Measurements from ENCODE around the gene MCAT. TPM values are rescaled to one million over a fixed set of nuclear protein-coding genes. Genes with fewer than 3 reads are reported as not detected.
"Not testable (repeated sequence)": the region's sequence is repeated elsewhere in the genome, so short reads cannot be mapped to it uniquely, and the experiment has no call there.

The MCAT gene
- total RNA-seq, 1 donor from 2014 or later, result 10.5 TPM

- no peaks in the 10 kb centered on the region for H3K36me3 Mint-ChIP-seq
- H4K20me1 ChIP-seq (ENCODE audit: low read depth), result no peaks in the 10 kb centered on the region
Observed at GRCh38 chr22:43150731-43151206, 7.6 kb upstream of the MCAT start.

GRCh38 chr22:43148581-43148980 is 5.4 kb upstream of the MCAT start:
- Histone ChIP-seq H3K27me3 (peaks cover 39% of the 10 kb centered on the region), H2AFZ (replicated peaks) (no peak overlapping the region), H3K9ac (no peak overlapping the region), H3K27ac (no peak overlapping the region), H3K4me1 (peaks cover 15% of the 10 kb centered on the region), H3K4me3 (no peak overlapping the region), H4K20me1 (ENCODE audit: low read depth) (no peaks in the 10 kb centered on the region), H3K79me2 (ENCODE audit: low read depth) (no peaks in the 10 kb centered on the region), H3K36me3 (no peaks in the 10 kb centered on the region), H3F3A (ENCODE audit: low read depth) (peaks cover 8% of the 10 kb centered on the region), H3K4me2 (no peak overlapping the region), H3K9me3 (ENCODE audit: low read depth) (no peaks in the 10 kb centered on the region)
- TF ChIP-seq EZH2phosphoT487 (IDR thresholded peaks at IDR 0.05) (no peak), CTCF (IDR thresholded peaks at IDR 0.05) (no peak), EZH2 (IDR thresholded peaks at IDR 0.05) (no peak)
- no peak overlapping the region for H3K27ac Mint-ChIP-seq
- H3K4me1 Mint-ChIP-seq, result peaks cover 9% of the 10 kb centered on the region
- H3K9me3 Mint-ChIP-seq, result no peaks in the 10 kb centered on the region
- no peaks in the 10 kb centered on the region for H3K36me3 Mint-ChIP-seq
- no peak overlapping the region for H3K4me3 Mint-ChIP-seq
- DNase-seq (ENCODE audit: low spot score), result no peak
- peaks cover 7% of the 10 kb centered on the region for H3K27me3 Mint-ChIP-seq (ENCODE audit: insufficient read depth, low read depth)

More at GRCh38 chr22:43150731-43151206, 7.6 kb upstream of the MCAT start:
- H3K9ac ChIP-seq, result no peak overlapping the region
- peak overlapping the region; percentile 57 for H3K27ac Mint-ChIP-seq
- no peaks in the 10 kb centered on the region for H3K9me3 Mint-ChIP-seq
- H3F3A ChIP-seq (ENCODE audit: low read depth), result peaks cover 4% of the 10 kb centered on the region
- H3K27ac ChIP-seq, result no peak overlapping the region
- H3K27me3 Mint-ChIP-seq (ENCODE audit: insufficient read depth, low read depth), result peaks cover 4% of the 10 kb centered on the region
- peak overlapping the region; percentile 80 for H3K4me2 ChIP-seq
- H3K4me3 Mint-ChIP-seq, result peak overlapping the region; percentile 86
- no peak for TF ChIP-seq EZH2 (IDR thresholded peaks at IDR 0.05)
- TF ChIP-seq EZH2phosphoT487 (IDR thresholded peaks at IDR 0.05), result no peak
- TF ChIP-seq CTCF (IDR thresholded peaks at IDR 0.05), result no peak
- DNase-seq (ENCODE audit: low spot score), result no peak
- H3K4me1 Mint-ChIP-seq, result peaks cover 6% of the 10 kb centered on the region
- no peaks in the 10 kb centered on the region for H3K36me3 ChIP-seq
- H3K79me2 ChIP-seq (ENCODE audit: low read depth), result no peaks in the 10 kb centered on the region
- peak overlapping the region; percentile 84 for H2AFZ ChIP-seq (replicated peaks)
- H3K9me3 ChIP-seq (ENCODE audit: low read depth), result no peaks in the 10 kb centered on the region
- peaks cover 39% of the 10 kb centered on the region for H3K27me3 ChIP-seq
- peaks cover 13% of the 10 kb centered on the region for H3K4me1 ChIP-seq
- peak overlapping the region; percentile 54 for H3K4me3 ChIP-seq

- DNase-seq (ENCODE audit: low spot score), result no peak
- Histone ChIP-seq H3K27ac (no peak overlapping the region), H3K27me3 (peaks cover 36% of the 10 kb centered on the region), H4K20me1 (ENCODE audit: low read depth) (no peaks in the 10 kb centered on the region), H3K36me3 (no peaks in the 10 kb centered on the region), H3K9ac (no peak overlapping the region), H3K4me1 (peaks cover 17% of the 10 kb centered on the region), H3F3A (ENCODE audit: low read depth) (peaks cover 11% of the 10 kb centered on the region), H2AFZ (replicated peaks) (no peak overlapping the region), H3K9me3 (ENCODE audit: low read depth) (no peaks in the 10 kb centered on the region), H3K79me2 (ENCODE audit: low read depth) (peaks cover 2% of the 10 kb centered on the region), H3K4me2 (no peak overlapping the region), H3K4me3 (no peak overlapping the region)
- peaks cover 9% of the 10 kb centered on the region for H3K4me1 Mint-ChIP-seq
- TF ChIP-seq CTCF (IDR thresholded peaks at IDR 0.05) (no peak), EZH2phosphoT487 (IDR thresholded peaks at IDR 0.05) (no peak), EZH2 (IDR thresholded peaks at IDR 0.05) (no peak)
- H3K4me3 Mint-ChIP-seq, result no peak overlapping the region
- no peaks in the 10 kb centered on the region for H3K9me3 Mint-ChIP-seq
- H3K27ac Mint-ChIP-seq, result no peak overlapping the region
- H3K36me3 Mint-ChIP-seq, result no peaks in the 10 kb centered on the region
- H3K27me3 Mint-ChIP-seq (ENCODE audit: insufficient read depth, low read depth), result peaks cover 9% of the 10 kb centered on the region
Observed at GRCh38 chr22:43147821-43148220, 4.6 kb upstream of the MCAT start.

GRCh38 chr22:43146332-43146731 is 3.1 kb upstream of the MCAT start:
- Mint-ChIP-seq H3K27me3 (ENCODE audit: insufficient read depth, low read depth) (peaks cover 15% of the 10 kb centered on the region), H3K4me1 (peaks cover 15% of the 10 kb centered on the region)
- not testable (repeated sequence) for H3K27ac Mint-ChIP-seq; H3F3A ChIP-seq (ENCODE audit: low read depth); H3K4me2 ChIP-seq; H3K9me3 ChIP-seq (ENCODE audit: low read depth); H3K27ac ChIP-seq; H3K36me3 Mint-ChIP-seq; H4K20me1 ChIP-seq (ENCODE audit: low read depth); H3K9ac ChIP-seq; H3K4me3 Mint-ChIP-seq; H3K4me1 ChIP-seq; DNase-seq (ENCODE audit: low spot score); H2AFZ ChIP-seq (replicated peaks); H3K9me3 Mint-ChIP-seq; H3K4me3 ChIP-seq; H3K36me3 ChIP-seq
- H3K27me3 ChIP-seq, result peaks cover 21% of the 10 kb centered on the region
- H3K79me2 ChIP-seq (ENCODE audit: low read depth), result peaks cover 17% of the 10 kb centered on the region

- not testable (repeated sequence) for H3K27ac Mint-ChIP-seq; H3K4me1 ChIP-seq; H3K4me3 ChIP-seq; H3K9me3 ChIP-seq (ENCODE audit: low read depth); H3K4me3 Mint-ChIP-seq; H3K27ac ChIP-seq; H4K20me1 ChIP-seq (ENCODE audit: low read depth); H3K4me2 ChIP-seq; H3K36me3 ChIP-seq; H3K9ac ChIP-seq; H3K9me3 Mint-ChIP-seq; DNase-seq (ENCODE audit: low spot score); H3K36me3 Mint-ChIP-seq; H3F3A ChIP-seq (ENCODE audit: low read depth)
- Histone ChIP-seq H3K27me3 (peaks cover 11% of the 10 kb centered on the region), H3K79me2 (ENCODE audit: low read depth) (peaks cover 23% of the 10 kb centered on the region), H2AFZ (replicated peaks) (peak overlapping the region; percentile 32)
- Mint-ChIP-seq H3K4me1 (peaks cover 17% of the 10 kb centered on the region), H3K27me3 (ENCODE audit: insufficient read depth, low read depth) (peaks cover 13% of the 10 kb centered on the region)
Observed at GRCh38 chr22:43145371-43145770, 2.2 kb upstream of the MCAT start.
